CD4-positive, alpha-beta T cell treated with Interferon alpha-2 for 1 hour (primary cell): Measurements from ENCODE around the gene UNC13A.

Experiments used
- DNase-seq, 2 donors: peaks; one replicate each; pipeline ENCODE4 v3.0.0-alpha.2; 2020 to 2022

The UNC13A gene

DNA sequence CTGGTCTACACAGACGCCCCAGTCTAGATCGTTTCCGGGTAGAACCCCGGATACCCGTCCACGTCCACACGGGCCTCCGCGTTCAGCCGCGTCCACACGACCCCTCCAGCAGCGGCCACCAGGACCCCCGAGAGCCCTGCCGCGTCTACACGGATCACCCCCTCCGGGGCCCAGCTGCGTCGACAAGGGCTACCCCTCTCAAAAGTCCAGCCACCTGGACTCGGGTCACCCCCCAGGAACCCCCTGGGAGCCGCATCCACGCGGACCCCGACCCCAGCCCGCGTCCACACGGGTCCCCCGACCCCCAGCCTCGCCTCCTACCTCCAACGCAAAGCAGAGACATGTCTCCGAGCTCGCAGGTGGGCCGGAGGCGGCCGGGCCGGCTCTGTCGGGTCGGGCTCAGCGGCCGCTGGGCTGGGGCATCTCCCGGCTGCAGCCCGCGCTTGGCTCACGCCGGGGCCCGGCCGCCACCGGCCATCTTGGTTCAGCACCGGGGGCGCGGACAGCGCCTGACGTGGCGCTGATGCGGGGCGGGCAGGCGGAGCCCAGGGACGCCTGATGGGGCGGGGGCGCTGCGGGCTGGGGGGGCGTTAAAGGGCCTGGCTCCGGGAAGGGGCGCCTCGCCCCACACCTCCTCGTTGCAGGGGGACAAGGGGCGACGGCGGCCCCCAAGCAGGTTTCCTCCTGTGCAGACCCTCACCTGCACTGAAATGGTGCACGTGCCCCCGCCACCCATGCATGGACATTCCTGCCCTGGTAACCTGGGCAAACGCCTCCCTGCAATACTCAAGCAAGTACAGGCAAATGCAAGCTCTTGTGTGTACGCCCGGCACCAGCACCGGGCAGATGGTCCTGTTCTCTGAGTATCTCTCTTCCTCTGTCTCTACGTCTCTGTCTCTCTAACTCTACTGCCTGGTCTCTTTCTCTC is at the start of gene UNC13A:
UNC13A (minus strand) TSS at position 498 of the 928 bp plus-strand sequence; CDS start at position 343, 155 bp downstream.
- DNase-seq = peak; percentile 10 to 37

GRCh38 chr19:17737690-17738153 is 49.6 kb upstream of the UNC13A start:
- DNase-seq = no peak

- no peak for DNase-seq
Observed at GRCh38 chr19:17735410-17735809, 47.3 kb upstream of the UNC13A start.

GRCh38 chr19:17734146-17734545 is 46.0 kb upstream of the UNC13A start:
- DNase-seq = no peak

DNA sequence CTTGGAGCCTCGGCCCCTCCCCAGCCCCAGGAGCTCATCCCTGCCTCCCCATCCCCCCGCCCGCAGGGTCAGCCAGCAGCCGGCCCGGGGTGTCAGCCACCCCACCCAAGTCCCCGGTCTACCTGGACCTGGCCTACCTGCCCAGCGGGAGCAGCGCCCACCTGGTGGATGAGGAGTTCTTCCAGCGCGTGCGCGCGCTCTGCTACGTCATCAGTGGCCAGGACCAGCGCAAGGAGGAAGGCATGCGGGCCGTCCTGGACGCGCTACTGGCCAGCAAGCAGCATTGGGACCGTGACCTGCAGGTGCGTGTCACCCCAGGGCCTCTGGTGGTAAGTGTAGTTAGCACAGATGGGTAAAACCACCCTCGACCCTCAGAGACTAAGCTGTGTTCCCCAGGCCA is 45.0 kb upstream of the UNC13A start:
- no peak for DNase-seq

DNA sequence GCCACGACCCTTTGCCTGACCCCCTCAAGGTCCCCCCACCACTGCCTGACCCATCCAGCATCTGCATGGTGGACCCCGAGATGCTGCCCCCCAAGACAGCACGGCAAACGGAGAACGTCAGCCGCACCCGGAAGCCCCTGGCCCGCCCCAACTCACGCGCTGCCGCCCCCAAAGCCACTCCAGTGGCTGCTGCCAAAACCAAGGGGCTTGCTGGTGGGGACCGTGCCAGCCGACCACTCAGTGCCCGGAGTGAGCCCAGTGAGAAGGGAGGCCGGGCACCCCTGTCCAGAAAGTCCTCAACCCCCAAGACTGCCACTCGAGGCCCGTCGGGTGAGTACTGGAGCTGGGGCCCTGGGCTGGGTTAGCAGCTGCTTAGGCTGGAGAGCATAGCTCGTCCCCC is 39.7 kb upstream of the UNC13A start:
- DNase-seq = no peak

DNA sequence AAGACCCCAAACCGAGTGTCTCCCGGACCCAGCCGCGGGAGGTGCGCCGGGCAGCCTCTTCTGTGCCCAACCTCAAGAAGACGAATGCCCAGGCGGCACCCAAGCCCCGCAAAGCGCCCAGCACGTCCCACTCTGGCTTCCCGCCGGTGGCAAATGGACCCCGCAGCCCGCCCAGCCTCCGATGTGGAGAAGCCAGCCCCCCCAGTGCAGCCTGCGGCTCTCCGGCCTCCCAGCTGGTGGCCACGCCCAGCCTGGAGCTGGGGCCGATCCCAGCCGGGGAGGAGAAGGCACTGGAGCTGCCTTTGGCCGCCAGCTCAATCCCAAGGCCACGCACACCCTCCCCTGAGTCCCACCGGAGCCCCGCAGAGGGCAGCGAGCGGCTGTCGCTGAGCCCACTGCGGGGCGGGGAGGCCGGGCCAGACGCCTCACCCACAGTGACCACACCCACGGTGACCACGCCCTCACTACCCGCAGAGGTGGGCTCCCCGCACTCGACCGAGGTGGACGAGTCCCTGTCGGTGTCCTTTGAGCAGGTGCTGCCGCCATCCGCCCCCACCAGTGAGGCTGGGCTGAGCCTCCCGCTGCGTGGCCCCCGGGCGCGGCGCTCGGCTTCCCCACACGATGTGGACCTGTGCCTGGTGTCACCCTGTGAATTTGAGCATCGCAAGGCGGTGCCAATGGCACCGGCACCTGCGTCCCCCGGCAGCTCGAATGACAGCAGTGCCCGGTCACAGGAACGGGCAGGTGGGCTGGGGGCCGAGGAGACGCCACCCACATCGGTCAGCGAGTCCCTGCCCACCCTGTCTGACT is 39.0 kb upstream of the UNC13A start:
- DNase-seq = no peak

GRCh38 chr19:17726136-17726741 is 38.1 kb upstream of the UNC13A start:
- no peak for DNase-seq

DNA sequence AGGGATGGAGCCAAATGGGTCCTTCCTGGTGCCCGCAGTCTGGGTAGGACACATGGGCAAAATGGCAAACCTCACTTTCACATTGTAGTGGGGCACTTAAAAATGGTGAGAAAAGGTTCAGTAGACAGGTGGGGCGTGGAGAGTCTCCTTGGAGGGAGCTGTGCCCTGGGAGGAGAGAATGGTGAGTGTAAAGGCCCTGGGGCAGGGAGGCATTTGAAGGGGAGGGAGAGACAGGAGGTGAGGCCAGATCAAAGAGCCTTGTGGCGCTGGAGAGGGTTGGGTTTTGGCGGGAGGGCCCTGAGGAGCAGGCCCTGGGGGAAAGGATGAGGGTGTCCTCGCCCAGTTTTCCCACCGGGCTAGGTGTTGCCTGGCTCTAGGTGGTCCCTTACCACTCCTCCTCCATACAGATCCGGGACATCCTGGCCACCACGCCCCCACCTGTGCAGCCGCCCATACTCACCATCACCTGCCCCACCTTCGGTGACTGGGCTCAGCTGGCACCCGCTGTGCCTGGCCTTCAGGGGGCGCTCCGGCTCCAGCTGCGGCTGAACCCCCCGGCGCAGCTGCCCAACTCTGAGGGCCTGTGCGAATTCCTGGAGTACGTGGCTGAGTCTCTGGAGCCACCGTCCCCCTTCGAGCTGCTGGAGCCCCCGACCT is 37.4 kb upstream of the UNC13A start:
- no peak for DNase-seq

DNA sequence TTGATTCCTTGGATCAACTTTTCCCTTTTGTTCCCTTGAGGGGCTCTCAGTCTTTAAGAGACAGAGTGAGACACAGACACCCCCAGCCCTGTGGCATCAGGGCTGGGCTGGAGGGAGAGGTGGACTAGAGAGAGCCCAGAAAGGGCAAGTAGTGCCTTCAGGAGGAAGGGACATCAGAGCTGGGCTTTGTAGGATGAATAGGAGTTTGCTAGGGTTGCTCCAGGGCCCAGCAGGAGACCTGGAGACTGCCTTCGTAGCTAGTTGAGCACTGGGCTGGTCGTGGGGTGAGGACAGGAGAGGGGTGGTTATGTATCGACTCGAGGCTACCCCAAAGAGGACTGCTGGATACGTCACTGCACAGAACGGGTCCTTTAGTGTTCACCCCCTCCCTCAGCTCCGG is 36.5 kb upstream of the UNC13A start:
- no peak for DNase-seq

DNA sequence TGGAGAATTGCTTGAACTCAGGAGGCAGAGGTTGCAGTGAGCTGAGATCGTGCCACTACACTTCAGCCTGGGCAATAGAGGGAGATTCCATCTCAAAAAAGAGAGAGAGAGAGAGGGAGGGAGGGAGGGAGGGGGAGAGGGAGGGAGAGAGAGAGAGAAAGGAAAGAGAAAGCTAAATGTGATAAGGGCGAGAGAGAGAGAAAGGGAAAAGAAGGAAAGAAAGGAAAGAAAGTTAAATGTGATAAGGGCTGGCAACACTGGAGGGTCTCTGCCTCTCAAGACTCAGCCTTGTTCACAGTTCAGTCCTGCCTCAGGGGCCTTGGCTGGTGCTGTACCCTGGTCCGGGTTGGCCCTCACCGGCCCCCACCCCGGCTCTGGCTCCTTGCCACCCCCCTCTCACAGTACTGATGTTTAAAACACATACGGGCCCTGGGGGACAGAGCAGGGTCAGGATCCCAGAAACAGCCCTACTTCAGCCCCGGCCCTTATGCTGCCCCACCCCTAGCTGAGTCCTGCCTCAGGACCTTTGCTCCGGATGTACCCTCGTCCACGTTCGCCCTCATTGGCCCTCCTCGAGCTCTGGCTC is 34.6 kb upstream of the UNC13A start:
- DNase-seq = no peak

- DNase-seq = no peak
Observed at GRCh38 chr19:17721821-17722220, 33.7 kb upstream of the UNC13A start.

GRCh38 chr19:17721111-17721628 is 33.0 kb upstream of the UNC13A start:
- no peak for DNase-seq

DNA sequence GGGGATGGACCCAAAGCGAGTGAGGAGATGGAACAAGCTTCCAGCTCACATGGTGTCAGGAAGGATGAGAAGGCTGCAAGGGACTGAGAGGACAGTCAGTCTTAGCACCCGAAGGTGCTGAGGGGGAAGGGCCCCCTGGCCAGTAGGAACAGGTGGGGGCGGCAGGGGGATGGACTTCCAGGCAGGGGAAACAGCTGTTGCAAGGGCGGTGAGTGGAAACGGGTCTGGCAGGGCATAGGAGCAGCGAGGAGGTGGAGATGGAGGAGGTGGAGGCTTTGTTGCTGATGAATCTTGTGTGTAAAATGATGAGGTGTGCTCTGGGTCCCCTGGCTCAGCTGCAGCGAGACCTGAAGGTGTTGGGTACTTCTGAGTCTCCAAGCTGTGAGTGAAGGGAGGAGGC is 32.3 kb upstream of the UNC13A start:
- DNase-seq = no peak

- peak in 1 of 2 donors; percentile 22 for DNase-seq
Observed at GRCh38 chr19:17719730-17720400, 31.7 kb upstream of the UNC13A start.

DNA sequence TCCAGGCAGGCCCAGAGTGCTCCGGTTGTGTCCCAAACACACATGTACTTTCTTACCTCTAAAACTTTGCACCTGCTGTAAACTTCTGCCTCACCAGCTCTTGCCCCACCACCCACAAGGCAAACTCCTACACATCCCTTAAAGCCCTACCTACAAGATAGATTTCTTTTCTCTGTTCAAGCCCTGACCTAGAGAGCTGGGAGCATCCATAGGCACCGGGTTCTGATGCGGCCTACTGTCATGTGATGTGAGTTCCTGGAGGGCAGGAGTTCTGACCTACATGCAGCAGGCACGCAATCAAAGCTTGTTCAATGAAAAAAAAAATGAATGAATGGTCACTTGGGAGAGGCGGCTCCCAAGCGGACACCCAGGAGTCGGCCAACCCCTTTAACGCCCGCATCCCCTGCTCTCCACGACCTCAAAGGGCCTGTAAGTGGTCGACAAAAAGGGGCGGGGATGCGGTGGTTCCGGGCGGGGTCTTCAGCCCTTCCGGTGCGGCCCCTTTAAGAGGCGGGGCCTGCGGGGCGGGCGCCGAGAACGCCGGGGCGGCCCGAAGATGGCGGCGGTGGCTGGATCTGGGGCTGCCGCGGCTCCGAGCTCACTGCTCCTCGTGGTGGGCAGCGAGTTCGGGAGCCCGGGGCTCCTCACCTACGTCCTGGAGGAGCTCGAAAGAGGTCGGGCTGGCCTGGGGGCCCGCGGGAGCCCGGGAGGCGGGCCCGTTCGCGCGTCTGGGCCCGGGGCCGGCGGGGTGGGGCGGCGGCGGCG is 31.0 kb upstream of the UNC13A start, which contains the start of gene MAP1S:
MAP1S (plus strand) TSS at position 534 of the 765 bp plus-strand sequence; CDS start at position 557, 23 bp downstream.
- DNase-seq = peak; percentile 36 to 67

GRCh38 chr19:17718550-17718946 is 30.4 kb upstream of the UNC13A start:
- DNase-seq = no peak

- no peak for DNase-seq
Observed at GRCh38 chr19:17716309-17716929, 28.3 kb upstream of the UNC13A start.

- DNase-seq = no peak
Observed at GRCh38 chr19:17711851-17712250, 23.7 kb upstream of the UNC13A start.

- no peak for DNase-seq
Observed at GRCh38 chr19:17706750-17707181, 18.6 kb upstream of the UNC13A start.
